Left renal cortex interstitium (tissue), 4 donors: ENCODE results near the gene ACSBG1. TPM values are rescaled to one million over a fixed set of nuclear protein-coding genes. Genes with fewer than 3 reads are reported as not detected.
A peak's percentile ranks its signal among the peaks of the same experiment; 100 is the strongest.

Experiments used
- DNase-seq, 4 donors: peaks; one replicate each; pipeline ENCODE4 v3.0.0-alpha.2; 2013; ENCODE audit warnings: low read depth in 4 of 4, low spot score in 2 of 4, missing footprints in 1 of 4
- polyA plus RNA-seq, 4 donors: library from polyadenylated mRNA; unstranded; fragments of 120-200 nt; gene quantifications; one replicate each; pipeline ENCODE4 v1.2.1, GENCODE V29; 2013; ENCODE audit not compliant: insufficient read length in 4 of 4

The ACSBG1 gene
- 1 to 10 TPM in 3 of 4 donors, under 1 TPM in 1; 0.44 to 1.6 (median 1.3) TPM for polyA plus RNA-seq

GRCh38 chr15:78234515-78235040, at the start of gene ACSBG1:
Gene ACSBG1, minus strand, starts transcription at chr15:78234565. Its CDS starts 64 bp downstream, at chr15:78234501.
- DNase-seq = no peak

GRCh38 chr15:78282324-78282723, 48.0 kb upstream of the ACSBG1 start:
- DNase-seq = no peak

DNA sequence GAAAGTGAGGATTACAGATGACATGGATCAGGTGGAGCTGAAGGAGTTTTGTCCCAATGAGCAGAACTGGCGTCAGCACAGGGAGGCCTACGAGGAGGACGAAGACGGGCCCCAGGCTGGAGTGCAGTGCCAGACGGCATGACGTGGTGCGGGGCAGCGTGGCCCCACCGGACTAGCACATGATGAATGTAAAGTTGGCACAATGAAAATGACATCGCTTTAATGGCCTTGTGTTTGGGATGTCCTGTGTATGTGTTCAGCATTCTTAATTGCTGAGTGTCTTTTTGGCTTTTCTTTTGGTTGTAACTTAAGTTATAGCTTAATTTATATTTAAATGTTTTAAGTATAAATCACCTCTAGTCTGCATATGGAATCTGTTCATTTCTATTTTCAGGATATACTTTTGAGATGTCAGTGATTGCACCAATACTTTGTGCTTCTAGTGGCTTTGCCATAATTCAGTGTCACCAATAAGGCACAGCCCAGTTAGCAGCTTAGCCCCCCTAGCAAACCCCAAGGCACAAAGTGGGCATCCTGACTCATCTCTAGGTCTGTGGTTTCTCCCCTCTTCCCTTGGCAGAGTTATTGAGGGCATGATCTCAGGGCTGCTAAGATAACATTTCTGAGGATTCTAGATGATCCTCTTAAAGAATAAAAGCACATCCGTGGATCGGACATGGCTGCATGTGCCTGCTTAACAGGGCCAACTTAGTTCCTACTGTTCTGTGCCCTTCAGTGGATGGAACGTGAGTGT, 46.1 kb upstream of the ACSBG1 start:
- no peak for DNase-seq

DNA sequence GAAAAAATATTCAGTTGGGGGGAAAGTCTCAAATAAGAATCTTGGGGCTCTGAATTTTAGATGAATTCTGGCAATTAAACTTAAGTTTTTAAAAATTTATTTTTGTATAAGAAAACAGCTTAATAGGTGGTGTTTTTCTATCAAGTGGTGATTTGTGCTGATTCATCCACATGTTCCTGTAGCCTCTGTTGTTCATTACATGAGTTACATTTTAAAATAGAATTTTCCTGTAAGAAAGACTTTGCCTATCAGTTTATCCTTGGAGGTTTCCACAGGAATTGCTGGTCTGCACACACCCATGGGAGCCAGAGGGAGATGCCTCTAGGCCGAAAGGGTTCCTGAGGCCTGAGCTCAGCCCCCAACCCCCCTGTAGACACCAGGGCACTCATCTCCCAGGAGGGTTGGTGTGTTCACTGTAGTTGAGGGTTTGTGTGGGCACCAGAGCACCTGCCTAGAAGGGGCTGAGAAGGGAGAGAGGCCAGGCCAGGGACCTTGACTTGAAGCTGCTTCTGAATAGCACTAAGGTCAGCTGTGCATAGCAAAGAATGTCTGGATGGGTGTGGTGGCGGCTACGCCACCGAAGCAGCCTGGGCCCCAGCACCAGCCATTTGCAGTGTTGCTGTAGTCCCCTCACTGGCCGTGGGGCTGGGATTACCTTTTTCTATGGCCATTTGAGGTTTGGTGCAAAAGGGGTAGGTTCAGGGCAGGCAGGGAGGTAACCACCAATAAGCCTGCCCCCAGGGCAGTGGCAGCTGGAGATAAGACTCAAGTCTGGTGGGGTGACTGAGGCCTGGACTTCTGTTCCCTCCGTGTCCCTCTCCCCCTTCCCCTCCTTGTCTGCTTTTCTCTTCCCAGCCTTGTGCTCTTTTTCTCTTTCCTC, 41.9 kb upstream of the ACSBG1 start:
- DNase-seq = no peak

- no peak for DNase-seq
These were observed 40.6 kb upstream of the ACSBG1 start for GRCh38 chr15:78274994-78275393.

- no peak for DNase-seq
These were observed 38.4 kb upstream of the ACSBG1 start for GRCh38 chr15:78272776-78273175.

GRCh38 chr15:78272316-78272715, 38.0 kb upstream of the ACSBG1 start:
- no peak for DNase-seq

DNA sequence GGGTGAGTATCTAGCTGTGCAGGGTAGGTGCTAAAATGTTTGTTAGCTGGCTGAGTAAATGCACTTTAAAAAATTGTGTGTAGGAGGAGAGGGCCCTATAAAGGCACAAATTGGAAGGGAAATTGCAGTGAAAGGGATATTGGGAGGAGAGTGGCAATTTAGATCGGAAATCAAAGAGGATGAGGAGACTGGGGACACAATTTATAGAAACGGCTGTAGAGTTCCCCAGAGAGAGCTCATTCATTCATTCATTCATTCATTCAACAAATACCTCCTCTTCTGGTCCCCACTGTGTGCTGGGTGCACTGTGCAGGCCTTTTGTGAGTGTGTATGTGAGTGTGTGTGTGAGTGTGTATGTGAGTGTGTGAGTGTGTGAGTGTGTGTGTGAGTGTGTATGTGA, 32.4 kb upstream of the ACSBG1 start:
- DNase-seq = no peak

DNA sequence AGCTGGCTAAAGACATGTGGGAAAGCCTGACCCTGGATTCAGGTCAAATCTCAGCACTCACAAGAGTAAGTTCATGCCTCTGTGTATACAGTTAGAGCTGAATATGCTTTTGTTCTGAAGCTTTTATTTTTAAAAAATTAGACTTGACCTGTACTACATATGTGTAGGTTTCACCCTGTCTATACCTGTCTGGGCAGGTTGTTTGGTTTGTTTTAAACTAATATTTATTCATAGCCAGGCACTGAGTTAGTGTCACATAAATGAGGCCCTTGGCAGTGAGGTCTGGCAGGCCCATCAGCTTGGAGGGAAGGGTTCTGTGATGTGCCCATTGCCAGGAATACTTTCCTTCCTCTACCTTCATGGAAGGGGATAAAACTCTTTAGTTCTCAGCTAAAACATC, 31.9 kb upstream of the ACSBG1 start:
- no peak for DNase-seq

GRCh38 chr15:78265752-78266224, 31.4 kb upstream of the ACSBG1 start:
- no peak for DNase-seq

- DNase-seq = no peak
These were observed 30.7 kb upstream of the ACSBG1 start for GRCh38 chr15:78265137-78265460.

GRCh38 chr15:78264304-78265136, 30.2 kb upstream of the ACSBG1 start, which contains the start of gene DNAJA4:
Gene DNAJA4, plus strand, starts transcription at chr15:78264562. Its CDS starts 202 bp downstream, at chr15:78264764.
- DNase-seq = peak in 2 of 4 donors; percentile 24 to 34

DNA sequence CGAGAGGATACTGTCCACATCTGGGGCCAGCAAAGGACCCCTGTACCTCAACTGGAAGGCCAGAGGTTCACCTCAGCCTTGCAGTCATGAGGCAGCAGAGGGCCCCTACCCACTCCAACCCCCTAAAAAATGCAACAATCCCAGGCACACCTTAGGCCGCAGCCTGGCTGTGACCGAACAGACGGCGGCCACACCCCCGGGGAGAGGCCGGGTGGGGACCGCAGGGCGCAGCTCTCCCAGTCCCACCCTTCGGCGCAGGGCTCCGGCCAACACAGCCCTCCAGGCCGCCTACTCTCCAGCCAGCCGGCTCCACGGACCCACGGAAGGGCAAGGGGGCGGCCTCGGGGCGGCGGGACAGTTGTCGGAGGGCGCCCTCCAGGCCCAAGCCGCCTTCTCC, 29.5 kb upstream of the ACSBG1 start:
- DNase-seq = no peak

GRCh38 chr15:78263351-78263781, 29.0 kb upstream of the ACSBG1 start:
- DNase-seq = no peak

- no peak for DNase-seq
These were observed 26.7 kb upstream of the ACSBG1 start for GRCh38 chr15:78261062-78261461.

DNA sequence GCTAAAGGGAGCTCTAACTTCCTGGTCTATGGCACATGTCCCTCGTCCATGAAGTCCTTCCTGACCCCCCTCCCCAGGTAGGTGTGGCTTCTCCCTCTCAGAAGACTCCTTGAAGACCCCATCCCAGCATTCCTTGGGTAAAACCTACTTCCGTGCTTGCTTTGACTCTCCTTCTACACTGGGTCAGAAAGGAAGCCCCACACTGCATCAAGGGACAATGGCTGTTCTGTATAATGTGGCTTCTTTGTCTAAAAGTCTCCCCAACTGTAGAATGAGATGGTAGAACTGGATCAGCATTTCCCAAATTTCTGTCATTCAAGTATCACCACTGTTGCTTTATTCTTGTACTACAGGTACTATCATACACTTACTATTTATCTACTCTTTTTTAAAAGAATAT, 26.1 kb upstream of the ACSBG1 start:
- DNase-seq = no peak

- DNase-seq = no peak
These were observed 24.9 kb upstream of the ACSBG1 start for GRCh38 chr15:78259232-78259631.

DNA sequence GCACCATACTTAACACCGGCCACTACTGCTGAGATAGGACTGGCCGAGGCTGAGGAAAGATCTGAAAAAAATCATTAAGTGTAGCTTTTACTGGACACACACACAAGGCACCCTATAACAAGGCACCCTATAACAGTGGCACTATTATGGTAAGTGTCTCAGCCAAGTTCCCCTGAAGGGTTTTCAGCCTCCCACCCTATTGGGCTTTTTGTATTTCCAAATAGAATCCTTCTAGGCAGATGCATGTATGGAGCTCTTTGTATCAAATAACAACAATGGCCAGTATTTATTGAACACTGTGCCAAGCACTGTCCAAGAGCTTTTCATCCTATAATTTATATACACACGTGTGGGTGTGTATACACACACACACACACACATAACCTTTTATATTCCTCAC, 23.3 kb upstream of the ACSBG1 start:
- DNase-seq = no peak

DNA sequence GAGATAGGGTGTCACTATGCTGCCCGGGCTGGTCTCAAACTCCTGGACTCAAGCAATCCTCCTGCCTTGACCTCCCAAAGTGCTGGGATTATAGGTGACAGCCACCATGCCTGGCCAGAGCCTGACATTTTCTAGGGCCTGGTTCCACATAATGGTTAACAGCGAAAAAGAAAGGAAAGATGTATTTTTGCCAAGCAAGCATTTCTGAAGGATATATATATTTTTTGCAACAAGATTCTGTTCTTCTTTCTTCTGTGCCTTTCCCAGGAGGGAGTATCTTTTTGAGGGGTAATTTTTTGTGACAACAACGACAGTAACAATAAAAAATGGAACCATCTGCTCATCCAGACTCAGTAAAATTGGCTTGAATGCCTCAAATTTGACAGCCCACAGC, 21.7 kb upstream of the ACSBG1 start:
- no peak for DNase-seq

DNA sequence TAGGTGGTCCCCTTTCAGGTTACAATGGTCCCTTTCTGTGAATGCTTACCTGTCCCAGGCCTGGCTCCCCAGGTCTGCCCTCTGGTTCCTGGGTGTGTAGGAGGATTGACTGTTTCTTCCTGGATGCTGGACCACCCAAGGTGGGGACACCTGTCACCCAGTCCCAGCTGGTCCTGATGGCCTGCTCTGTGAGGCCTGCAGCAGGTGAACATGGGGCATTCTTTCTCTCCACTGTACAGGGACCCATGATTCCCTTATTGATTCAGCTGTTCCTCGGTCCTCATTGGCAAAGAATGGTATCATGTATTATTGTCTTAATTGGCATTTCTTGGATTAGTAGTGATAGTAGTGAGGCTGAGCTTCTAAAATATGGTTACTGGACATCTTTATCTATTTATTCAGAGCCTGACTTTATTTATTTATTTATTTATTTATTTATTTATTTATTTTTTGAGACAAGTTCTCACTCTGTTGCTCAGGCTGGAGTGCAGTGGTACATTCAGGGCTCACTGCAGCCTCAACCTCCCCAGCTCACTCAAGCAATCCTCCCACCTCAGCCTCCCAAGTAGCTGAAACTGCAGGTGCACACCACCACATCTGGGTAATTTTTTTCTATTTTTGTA, 21.2 kb upstream of the ACSBG1 start:
- DNase-seq = no peak
